Trophoblast cell (in vitro differentiated cells and primary cell): ENCODE results near the gene SLC13A1.
"Not testable (repeated sequence)": the region's sequence is repeated elsewhere in the genome, so short reads cannot be mapped to it uniquely, and the experiment has no call there.

Experiments
- DNase-seq, 2 donors: peaks; one replicate each; pipeline ENCODE4 v3.0.0-alpha.2; 2016
- H2AFZ ChIP-seq: 2 replicates; pipeline ENCODE4 v1.6.1; 2013; ENCODE audit warnings: low read length, moderate library complexity, mild to moderate bottlenecking; ENCODE audit not compliant: insufficient read depth, poor library complexity
- H2AK5ac ChIP-seq: 2 replicates; pipeline ENCODE4 v1.6.1; 2013; ENCODE audit warnings: mild to moderate bottlenecking, low read length
- H2BK120ac ChIP-seq: 2 replicates; pipeline ENCODE4 v1.6.1; 2013; ENCODE audit warnings: low read length, mild to moderate bottlenecking, moderate library complexity; ENCODE audit not compliant: insufficient read depth, poor library complexity
- H2BK12ac ChIP-seq: 2 replicates; pipeline ENCODE4 v1.6.1; 2013; ENCODE audit warnings: mild to moderate bottlenecking, low read length, moderate library complexity
- H2BK5ac ChIP-seq: 2 replicates; pipeline ENCODE4 v1.6.1; 2013; ENCODE audit warnings: low read length, low read depth, moderate library complexity, mild to moderate bottlenecking; ENCODE audit not compliant: poor library complexity
- H3K14ac ChIP-seq: 2 replicates; pipeline ENCODE4 v1.6.1; 2013; ENCODE audit warnings: mild to moderate bottlenecking, low read length
- H3K18ac ChIP-seq: 2 replicates; pipeline ENCODE4 v1.6.1; 2013; ENCODE audit warnings: mild to moderate bottlenecking, low read length
- H3K23ac ChIP-seq: 2 replicates; pipeline ENCODE4 v1.6.1; 2013; ENCODE audit warnings: low read length
- H3K27ac ChIP-seq: 2 replicates; pipeline ENCODE4 v1.5.1; 2013; ENCODE audit warnings: low read depth, mild to moderate bottlenecking, inconsistent platforms, low read length, moderate library complexity
- H3K27me3 ChIP-seq: 2 replicates; pipeline ENCODE4 v1.6.1; 2013; ENCODE audit warnings: inconsistent platforms, mild to moderate bottlenecking, low read length, moderate library complexity; ENCODE audit not compliant: insufficient read depth
- H3K36me3 ChIP-seq, 2 experiments: 1 replicate in 1 of 2; 2 replicates in 1 of 2; pipeline ENCODE4 v1.6.1; 2013; ENCODE audit warnings: low read length in 2 of 2, mild to moderate bottlenecking in 2 of 2, moderate library complexity in 1 of 2; ENCODE audit not compliant: insufficient read depth in 2 of 2, control insufficient read depth in 1 of 2
- H3K4ac ChIP-seq: 2 replicates; pipeline ENCODE4 v1.6.1; 2013; ENCODE audit warnings: low read depth, mild to moderate bottlenecking, low read length, moderate library complexity
- H3K4me1 ChIP-seq, 2 experiments: 1 replicate in 1 of 2; 2 replicates in 1 of 2; pipeline ENCODE4 v1.6.1; 2013; ENCODE audit warnings: low read length in 2 of 2, mild to moderate bottlenecking in 2 of 2, moderate library complexity in 1 of 2; ENCODE audit not compliant: insufficient read depth in 2 of 2, control insufficient read depth in 1 of 2
- H3K4me2 ChIP-seq: 2 replicates; pipeline ENCODE4 v1.6.1; 2013; ENCODE audit warnings: inconsistent platforms, mild to moderate bottlenecking, low read length, moderate library complexity
- H3K4me3 ChIP-seq: 2 replicates; pipeline ENCODE4 v1.5.1; 2013; ENCODE audit warnings: mild to moderate bottlenecking, low read depth, low read length, inconsistent platforms
- H3K79me1 ChIP-seq: one replicate; pipeline ENCODE4 v1.6.1; 2013; ENCODE audit warnings: low read length
- H3K79me2 ChIP-seq: 2 replicates; pipeline ENCODE4 v1.6.1; 2013; ENCODE audit warnings: low read length, mild to moderate bottlenecking; ENCODE audit not compliant: control insufficient read depth, insufficient read depth, poor library complexity
- H3K9ac ChIP-seq: 2 replicates; pipeline ENCODE4 v1.6.1; 2013; ENCODE audit warnings: mild to moderate bottlenecking, low read length
- H3K9me3 ChIP-seq: 2 replicates; pipeline ENCODE4 v1.6.1; 2013; ENCODE audit warnings: low read depth, mild to moderate bottlenecking, control low read depth, inconsistent platforms, low read length; ENCODE audit not compliant: insufficient read depth
- H4K12ac ChIP-seq: 2 replicates; pipeline ENCODE4 v1.6.1; 2013; ENCODE audit warnings: low read depth, mild to moderate bottlenecking, low read length, moderate library complexity
- H4K8ac ChIP-seq: 2 replicates; pipeline ENCODE4 v1.6.1; 2013; ENCODE audit warnings: low read depth, mild to moderate bottlenecking, low read length, moderate library complexity
- H4K91ac ChIP-seq: one replicate; pipeline ENCODE4 v1.6.1; 2013; ENCODE audit warnings: low read depth, mild to moderate bottlenecking, low read length, moderate library complexity
- WGBS: extraction: QIAGEN DNeasy Blood & Tissue Kit; methylation state at CpG from one replicate; pipeline ENCODE4 v1.1.7; 2013; ENCODE audit warnings: missing lambda C conversion rate; ENCODE audit not compliant: insufficient read length, insufficient coverage; ENCODE audit errors: extremely low coverage; 5-methylcytosine and 5-hydroxymethylcytosine counted together

SLC13A1 gene

GRCh38 chr7:123086910-123087309 lies 112.9 kb downstream of the SLC13A1 start:
- H2BK5ac ChIP-seq, H3K9ac ChIP-seq, H4K91ac ChIP-seq, H3K79me2 ChIP-seq, H4K8ac ChIP-seq, H3K4me1 ChIP-seq, H2BK120ac ChIP-seq, DNase-seq, H3K4me3 ChIP-seq, H3K9me3 ChIP-seq, H3K18ac ChIP-seq, H2AK5ac ChIP-seq, H3K27me3 ChIP-seq, H3K79me1 ChIP-seq, H2AFZ ChIP-seq, H3K4me2 ChIP-seq, H4K12ac ChIP-seq, H2BK12ac ChIP-seq, H3K14ac ChIP-seq, H3K36me3 ChIP-seq, H3K23ac ChIP-seq, H3K4ac ChIP-seq, H3K27ac ChIP-seq: not testable (repeated sequence)
- no CpG with 5 or more reads among the region's 1 CpG for WGBS

- H3K79me1 ChIP-seq, H3K4me1 ChIP-seq: not testable (repeated sequence)
Measured at GRCh38 chr7:123084861-123085260, 114.9 kb downstream of the SLC13A1 start.

GRCh38 chr7:123079021-123079420 lies 120.7 kb downstream of the SLC13A1 start:
- H3K27me3 ChIP-seq: no peaks in the 10 kb centered on the region

More at GRCh38 chr7:123084861-123085260, 114.9 kb downstream of the SLC13A1 start:
- H3K9ac ChIP-seq, H2BK120ac ChIP-seq, H4K91ac ChIP-seq, H2AK5ac ChIP-seq, H2AFZ ChIP-seq, H2BK5ac ChIP-seq, H3K27ac ChIP-seq, H3K79me2 ChIP-seq, H3K18ac ChIP-seq, H3K4ac ChIP-seq, H4K12ac ChIP-seq, H2BK12ac ChIP-seq, H3K36me3 ChIP-seq, H3K9me3 ChIP-seq, H3K4me3 ChIP-seq, H4K8ac ChIP-seq, H3K4me2 ChIP-seq, H3K14ac ChIP-seq, H3K27me3 ChIP-seq, H3K23ac ChIP-seq, DNase-seq: not testable (repeated sequence)
- no CpG with 5 or more reads among the region's 9 CpGs for WGBS

GRCh38 chr7:123075838-123076467 lies 123.8 kb downstream of the SLC13A1 start:
- H2BK12ac ChIP-seq: no peak overlapping the region
- no peak overlapping the region for H3K4ac ChIP-seq
- H3K36me3 ChIP-seq: no peaks in the 10 kb centered on the region
- no peaks in the 10 kb centered on the region for H3K27me3 ChIP-seq
- H4K12ac ChIP-seq: no peak overlapping the region
- no peaks in the 10 kb centered on the region for H3K79me1 ChIP-seq
- H3K27ac ChIP-seq: no peak overlapping the region
- H3K4me2 ChIP-seq: no peak overlapping the region
- no peak overlapping the region for H4K8ac ChIP-seq
- no peak overlapping the region for H2BK120ac ChIP-seq
- no CpG with 5 or more reads among the region's 4 CpGs for WGBS
- no peak overlapping the region for H2AFZ ChIP-seq
- H3K4me1 ChIP-seq: no peaks in the 10 kb centered on the region
- H3K79me2 ChIP-seq: no peaks in the 10 kb centered on the region
- no peak overlapping the region for H3K18ac ChIP-seq
- H3K9me3 ChIP-seq: no peaks in the 10 kb centered on the region
- H4K91ac ChIP-seq: no peak overlapping the region
- no peak overlapping the region for H3K14ac ChIP-seq
- H2AK5ac ChIP-seq: no peak overlapping the region
- DNase-seq: no peak
- H3K23ac ChIP-seq: no peak overlapping the region
- H2BK5ac ChIP-seq: no peak overlapping the region
- H3K9ac ChIP-seq: no peak overlapping the region
- H3K4me3 ChIP-seq: no peak overlapping the region

More at GRCh38 chr7:123079021-123079420, 120.7 kb downstream of the SLC13A1 start:
- no peaks in the 10 kb centered on the region for H3K36me3 ChIP-seq
- H3K9me3 ChIP-seq: no peaks in the 10 kb centered on the region
- H2BK12ac ChIP-seq: no peak overlapping the region
- WGBS: no CpG with 5 or more reads among the region's 1 CpG
- no peak overlapping the region for H4K91ac ChIP-seq
- no peak overlapping the region for H2AK5ac ChIP-seq
- no peak overlapping the region for H3K23ac ChIP-seq
- no peak overlapping the region for H2BK5ac ChIP-seq
- no peak overlapping the region for H4K12ac ChIP-seq
- H3K4me1 ChIP-seq: no peaks in the 10 kb centered on the region
- no peaks in the 10 kb centered on the region for H3K79me2 ChIP-seq
- H3K79me1 ChIP-seq: no peaks in the 10 kb centered on the region
- H3K4me2 ChIP-seq: no peak overlapping the region
- H3K27ac ChIP-seq: no peak overlapping the region
- no peak overlapping the region for H3K4ac ChIP-seq
- no peak overlapping the region for H2BK120ac ChIP-seq
- H4K8ac ChIP-seq: no peak overlapping the region
- H2AFZ ChIP-seq: no peak overlapping the region
- H3K18ac ChIP-seq: no peak overlapping the region
- DNase-seq: no peak
- H3K14ac ChIP-seq: no peak overlapping the region
- H3K9ac ChIP-seq: no peak overlapping the region
- no peak overlapping the region for H3K4me3 ChIP-seq
